Upper lobe of left lung (tissue), 6 donors: ENCODE measurements around the gene ACBD6. TPM values are rescaled to one million over a fixed set of nuclear protein-coding genes. Genes with fewer than 3 reads are reported as not detected.
"Not testable (repeated sequence)": the region's sequence is repeated elsewhere in the genome, so short reads cannot be mapped to it uniquely, and the experiment has no call there.

Experiments
- ATAC-seq, 2 donors: fragments of 200-7000 bp; cut with Tn5 transposase; one replicate each; pipeline ENCODE4 v1.9.1; 2022; ENCODE audit warnings: mild to moderate bottlenecking in 2 of 2, moderate library complexity in 2 of 2; ENCODE audit not compliant: low FRiP score in 2 of 2
- DNase-seq, 2 donors: peaks; one replicate each; pipeline ENCODE4 v3.0.0-alpha.2; 2019 to 2020
- H3K27ac ChIP-seq, 4 donors: fragments of 200-600 bp; sonication (generic); one replicate each; pipeline ENCODE4 v1.5.1; 2016 to 2019
- H3K27me3 ChIP-seq, 4 donors: fragments of 200-600 bp; sonication (generic); one replicate each; pipeline ENCODE4 v1.5.1; 2017 to 2019
- H3K36me3 ChIP-seq, 4 donors: fragments of 200-600 bp; sonication (generic); one replicate each; pipeline ENCODE4 v1.5.1; 2016 to 2019
- H3K4me1 ChIP-seq, 4 donors: fragments of 200-600 bp; sonication (generic); one replicate each; pipeline ENCODE4 v1.5.1; 2018 to 2019
- H3K4me3 ChIP-seq, 4 donors: fragments of 200-600 bp; sonication (generic); one replicate each; pipeline ENCODE4 v1.5.1; 2017 to 2019; ENCODE audit warnings: mild to moderate bottlenecking in 2 of 4, moderate library complexity in 1 of 4
- H3K9me3 ChIP-seq, 4 donors: fragments of 200-600 bp; sonication (generic); one replicate each; pipeline ENCODE4 v1.5.1; 2018 to 2019
- EP300 ChIP-seq, 4 donors: sonication (generic); formaldehyde crosslinking; IDR thresholded peaks; one replicate each; pipeline ENCODE4 v1.5.1; 2017; ENCODE audit warnings: antibody characterized with exemption in 4 of 4, control low read depth in 2 of 4
- POLR2A ChIP-seq, 4 donors: fragments of 450-650 bp; IDR thresholded peaks; one replicate each; pipeline ENCODE4 v1.5.1; 2016 to 2017; ENCODE audit warnings: antibody characterized with exemption in 4 of 4, mild to moderate bottlenecking in 2 of 4
- POLR2AphosphoS5 ChIP-seq, 2 donors: sonication (generic); formaldehyde crosslinking; IDR thresholded peaks; one replicate each; pipeline ENCODE4 v1.5.1; 2017; ENCODE audit warnings: antibody characterized with exemption in 2 of 2
- WGBS, 2 donors: methylation state at CpG; one replicate each; pipeline ENCODE4 v1.1.5; 2017 to 2018; 5-methylcytosine and 5-hydroxymethylcytosine counted together
- total RNA-seq, 6 donors: library from RNA; depleted of rRNA in 4 of 6; stranded (reverse); fragments of >200 nt in 4 of 6; gene quantifications; one replicate each; pipeline versions ENCODE4 v1.1.0 to v1.2.1, GENCODE V29; 2016 to 2021
- TF ChIP-seq, protein P1 (sequence below), 6 experiments: fragments of 450-650 bp in 4 of 6; fragments of 200-600 bp in 2 of 6; sonication (generic) in 2 of 6; IDR thresholded peaks; one replicate each; pipeline ENCODE4 v1.5.1; 2016 to 2019; ENCODE audit warnings: antibody characterized with exemption in 6 of 6
- donor health status: DM: no; HTN: no; CAD: no; lungs with moderate emphysema.
- donor health status: DM: no; HTN: yes; CAD: no; lungs with severe emphysema.

Gene ACBD6, protein sequence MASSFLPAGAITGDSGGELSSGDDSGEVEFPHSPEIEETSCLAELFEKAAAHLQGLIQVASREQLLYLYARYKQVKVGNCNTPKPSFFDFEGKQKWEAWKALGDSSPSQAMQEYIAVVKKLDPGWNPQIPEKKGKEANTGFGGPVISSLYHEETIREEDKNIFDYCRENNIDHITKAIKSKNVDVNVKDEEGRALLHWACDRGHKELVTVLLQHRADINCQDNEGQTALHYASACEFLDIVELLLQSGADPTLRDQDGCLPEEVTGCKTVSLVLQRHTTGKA
- total RNA-seq = 10 to 100 TPM; 24.9 to 72.3 (median 51.5) TPM

DNA sequence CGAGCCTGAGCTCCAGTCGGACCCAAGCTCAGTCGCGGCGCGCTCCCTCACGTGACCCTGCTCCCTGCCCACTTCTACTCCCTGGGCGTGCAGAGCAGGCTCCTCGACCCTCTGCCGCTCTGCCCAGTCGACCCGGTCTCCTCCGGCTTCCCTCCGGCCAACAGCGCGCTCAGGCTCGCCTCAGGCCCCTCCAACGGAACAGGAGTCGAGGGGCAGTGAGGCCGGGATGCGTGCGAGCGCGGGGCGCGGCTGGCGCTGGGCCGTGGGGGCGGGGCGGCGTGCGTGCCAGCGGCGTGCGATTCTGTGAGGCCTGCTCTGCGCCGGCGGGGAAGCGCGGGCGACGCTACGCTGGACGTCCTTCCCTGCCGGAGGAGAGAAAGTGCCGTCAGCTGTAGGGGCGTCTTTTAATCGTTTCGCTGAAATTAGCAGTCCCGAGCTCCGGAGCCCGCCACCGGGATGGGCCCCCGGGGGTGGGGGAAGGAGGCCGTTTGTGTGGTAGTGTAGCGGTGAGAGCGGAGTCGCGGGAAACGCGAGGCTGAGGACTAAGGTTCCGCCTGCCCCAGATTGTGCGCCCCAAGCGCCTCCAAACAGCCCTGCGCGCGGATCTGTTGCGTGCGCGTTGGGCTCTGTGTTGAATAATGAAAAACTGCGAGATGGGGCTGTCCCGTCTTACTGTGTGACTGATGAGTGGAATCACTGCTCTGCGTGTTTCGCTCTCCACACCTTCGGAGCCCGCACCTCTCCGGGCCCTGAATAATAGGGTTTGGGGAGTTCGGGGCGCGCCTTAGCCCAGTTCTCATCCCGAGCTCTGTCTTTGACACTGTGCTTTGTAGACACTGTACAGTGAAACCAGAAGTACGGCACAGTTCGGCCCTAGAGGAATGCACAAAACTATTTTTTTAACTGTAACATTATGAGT, at the start of gene ACBD6:
Gene ACBD6, minus strand, starts transcription at position 217 of the 919 bp plus-strand sequence. CDS start 311 bp downstream, outside the sequence.
- Histone ChIP-seq H3K27me3 (no peaks in the 10 kb centered on the region), H3K4me3 (peak within 1 kb of the TSS; percentile 56 to 91 (median 80)), H3K27ac (peak within 1 kb of the TSS; percentile 90 to 95 (median 92)), H3K36me3 (no peaks in the 10 kb centered on the region), H3K9me3 (no peaks in the 10 kb centered on the region), H3K4me1 (peaks cover 13 to 26% (median 17%) of the 10 kb centered on the region in 4 donors)
- peak; percentile 97 for ATAC-seq
- peak; percentile 86 to 98 for DNase-seq
- TF ChIP-seq POLR2A (IDR thresholded peaks at IDR 0.05) (peak in 3 of 4 donors; percentile 53 to 72 (median 68)), EP300 (IDR thresholded peaks at IDR 0.05) (no peak), POLR2AphosphoS5 (IDR thresholded peaks at IDR 0.05) (peak; percentile 7 to 49)
- TF ChIP-seq, protein P1, sequence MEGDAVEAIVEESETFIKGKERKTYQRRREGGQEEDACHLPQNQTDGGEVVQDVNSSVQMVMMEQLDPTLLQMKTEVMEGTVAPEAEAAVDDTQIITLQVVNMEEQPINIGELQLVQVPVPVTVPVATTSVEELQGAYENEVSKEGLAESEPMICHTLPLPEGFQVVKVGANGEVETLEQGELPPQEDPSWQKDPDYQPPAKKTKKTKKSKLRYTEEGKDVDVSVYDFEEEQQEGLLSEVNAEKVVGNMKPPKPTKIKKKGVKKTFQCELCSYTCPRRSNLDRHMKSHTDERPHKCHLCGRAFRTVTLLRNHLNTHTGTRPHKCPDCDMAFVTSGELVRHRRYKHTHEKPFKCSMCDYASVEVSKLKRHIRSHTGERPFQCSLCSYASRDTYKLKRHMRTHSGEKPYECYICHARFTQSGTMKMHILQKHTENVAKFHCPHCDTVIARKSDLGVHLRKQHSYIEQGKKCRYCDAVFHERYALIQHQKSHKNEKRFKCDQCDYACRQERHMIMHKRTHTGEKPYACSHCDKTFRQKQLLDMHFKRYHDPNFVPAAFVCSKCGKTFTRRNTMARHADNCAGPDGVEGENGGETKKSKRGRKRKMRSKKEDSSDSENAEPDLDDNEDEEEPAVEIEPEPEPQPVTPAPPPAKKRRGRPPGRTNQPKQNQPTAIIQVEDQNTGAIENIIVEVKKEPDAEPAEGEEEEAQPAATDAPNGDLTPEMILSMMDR (IDR thresholded peaks at IDR 0.05) = peak in 4 of 6 experiments; percentile 10 to 36 (median 16)
- 0 to 1% methylated on average over 9 to 75 of the region's 83 CpGs for WGBS, 2 donors

DNA sequence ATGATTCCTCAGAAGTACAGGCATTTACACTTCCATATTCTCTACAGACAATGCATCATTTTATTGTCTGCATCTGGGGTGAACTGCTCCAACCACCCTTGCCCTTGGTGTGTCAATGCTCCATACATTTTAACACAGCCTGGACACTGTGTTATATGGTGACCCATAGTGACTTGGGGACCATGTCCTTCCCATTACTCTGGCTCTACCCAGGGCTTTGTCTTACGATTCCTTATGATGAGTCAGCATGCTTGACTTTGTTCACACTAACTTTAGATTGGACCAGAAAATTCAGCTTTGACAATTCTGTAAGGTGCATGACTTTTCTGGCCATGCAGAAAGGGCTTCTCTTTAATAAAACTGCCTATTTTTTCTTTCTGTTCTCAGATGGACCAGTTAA, 49.6 kb upstream of the ACBD6 start:
- WGBS, 2 donors = 79 to 82% methylated on average over 1 of the region's 1 CpG
- no peak overlapping the region for H3K4me3 ChIP-seq
- ATAC-seq (no peak), DNase-seq (no peak)
- no peak for TF ChIP-seq POLR2A (IDR thresholded peaks at IDR 0.05)
- no peak for TF ChIP-seq EP300 (IDR thresholded peaks at IDR 0.05)
- no peaks in the 10 kb centered on the region for H3K27me3 ChIP-seq
- H3K4me1 ChIP-seq = no peaks in the 10 kb centered on the region
- no peak overlapping the region for H3K27ac ChIP-seq
- H3K9me3 ChIP-seq = no peaks in the 10 kb centered on the region
- H3K36me3 ChIP-seq = no peaks in the 10 kb centered on the region

DNA sequence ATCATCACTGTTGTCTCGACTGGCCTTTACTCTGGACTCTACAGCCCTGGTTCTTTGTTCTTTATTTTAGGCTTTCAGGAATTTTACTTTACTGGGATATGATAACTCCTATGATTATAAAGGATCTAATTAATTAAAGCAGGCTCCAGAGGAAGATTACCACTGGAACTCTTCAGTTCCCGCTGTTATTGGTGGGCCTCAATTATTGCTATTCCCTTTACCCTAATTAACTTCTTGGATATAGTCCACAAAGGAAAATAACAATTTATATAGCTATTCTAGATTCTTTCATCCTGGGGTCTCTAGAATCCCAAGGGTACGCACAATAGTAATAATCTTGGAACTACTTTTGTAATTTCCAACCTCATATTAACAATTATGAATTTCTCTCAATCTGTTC, 47.9 kb upstream of the ACBD6 start:
- WGBS, 2 donors = 86 to 93% methylated on average over 3 of the region's 3 CpGs
- Histone ChIP-seq H3K4me1 (no peaks in the 10 kb centered on the region), H3K4me3 (no peak overlapping the region), H3K36me3 (no peaks in the 10 kb centered on the region), H3K27ac (no peak overlapping the region), H3K27me3 (no peaks in the 10 kb centered on the region), H3K9me3 (no peaks in the 10 kb centered on the region)
- no peak for TF ChIP-seq POLR2A (IDR thresholded peaks at IDR 0.05)
- no peak for ATAC-seq
- DNase-seq = no peak

DNA sequence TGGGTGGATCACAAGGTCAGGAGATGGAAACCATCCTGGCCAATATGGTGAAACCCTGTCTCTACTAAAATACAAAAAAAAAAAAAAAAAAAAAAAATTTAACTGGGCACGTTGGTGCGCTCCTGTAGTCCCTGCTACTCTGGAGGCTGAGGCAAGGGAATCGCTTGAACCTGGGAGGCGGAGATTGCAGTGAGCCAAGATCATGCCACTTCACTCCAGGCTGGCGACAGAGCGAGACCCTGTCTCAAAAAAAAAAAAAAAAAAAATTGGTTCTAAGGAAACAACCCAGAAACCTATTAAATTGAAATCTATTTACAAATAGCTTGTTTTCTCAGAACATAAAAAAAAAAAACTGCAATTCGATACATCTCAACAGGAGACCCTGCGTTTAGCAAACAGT, 47.4 kb upstream of the ACBD6 start:
- not testable (repeated sequence) for H3K4me3 ChIP-seq, H3K36me3 ChIP-seq, ATAC-seq, H3K4me1 ChIP-seq, H3K9me3 ChIP-seq, DNase-seq, H3K27ac ChIP-seq, H3K27me3 ChIP-seq
- WGBS, 2 donors = 87 to 94% methylated on average over 8 of the region's 8 CpGs

DNA sequence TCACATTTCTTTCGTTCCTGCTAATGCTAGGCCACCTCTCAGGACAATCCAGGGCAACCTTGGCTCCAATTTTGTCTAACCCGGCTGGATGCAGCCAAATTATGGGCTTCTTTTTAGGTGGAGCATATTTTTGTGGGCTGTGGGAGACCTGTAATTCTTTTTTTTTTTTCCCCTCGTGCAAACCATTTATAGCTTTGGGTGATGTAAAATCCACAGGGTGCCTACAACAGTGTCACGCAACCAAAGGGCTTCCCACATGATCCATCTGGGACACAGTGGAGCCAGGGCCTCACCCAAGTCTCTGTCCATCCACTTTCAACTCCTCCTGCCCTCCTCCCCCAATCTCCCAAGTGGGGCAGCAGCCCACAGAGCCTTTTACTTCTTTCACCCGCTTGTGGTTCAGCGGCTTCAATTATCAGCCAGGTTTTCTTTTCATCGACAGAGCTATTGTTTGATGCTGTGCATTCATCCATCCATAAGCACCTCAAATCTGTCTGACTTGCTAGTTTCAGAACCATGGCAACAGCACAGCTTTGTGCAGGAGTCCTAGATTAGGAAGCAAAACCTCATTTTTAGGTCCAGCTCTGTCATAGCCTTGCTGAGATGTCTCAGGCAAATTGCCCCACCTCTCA, 46.4 kb upstream of the ACBD6 start:
- ATAC-seq (no peak), DNase-seq (no peak)
- H3K4me3 ChIP-seq = no peak overlapping the region
- H3K27me3 ChIP-seq = no peaks in the 10 kb centered on the region
- no peaks in the 10 kb centered on the region for H3K36me3 ChIP-seq
- TF ChIP-seq POLR2A (IDR thresholded peaks at IDR 0.05) (no peak), POLR2AphosphoS5 (IDR thresholded peaks at IDR 0.05) (no peak), EP300 (IDR thresholded peaks at IDR 0.05) (no peak)
- TF ChIP-seq, protein P1 (IDR thresholded peaks at IDR 0.05) = no peak
- no peak overlapping the region for H3K27ac ChIP-seq
- WGBS, 2 donors = 89 to 91% methylated on average over 7 of the region's 7 CpGs
- no peaks in the 10 kb centered on the region for H3K9me3 ChIP-seq
- H3K4me1 ChIP-seq = no peaks in the 10 kb centered on the region

DNA sequence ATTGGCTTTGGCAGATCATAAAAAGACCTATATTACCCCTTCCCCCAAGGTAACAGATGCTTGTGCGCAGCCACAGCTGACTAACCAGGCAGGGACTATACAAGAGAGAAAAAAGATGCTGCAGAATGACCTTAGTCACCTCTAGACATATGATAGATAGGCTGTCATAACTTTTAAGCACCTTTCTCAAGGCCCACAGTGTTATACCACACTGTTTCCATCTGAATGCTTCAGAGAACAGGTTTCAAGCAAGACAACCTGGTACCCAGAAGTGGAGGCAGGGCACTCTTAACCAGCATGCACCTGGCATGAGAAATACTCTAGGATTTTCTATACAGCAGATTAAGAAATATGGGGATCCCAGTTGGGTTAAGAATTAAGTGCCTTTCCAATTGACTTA, 43.6 kb upstream of the ACBD6 start:
- WGBS, 2 donors = 86 to 100% methylated on average over 1 of the region's 1 CpG
- H3K4me3 ChIP-seq = no peak overlapping the region

More for the DNA sequence above, 43.6 kb upstream of the ACBD6 start:
- TF ChIP-seq POLR2AphosphoS5 (IDR thresholded peaks at IDR 0.05) (no peak), EP300 (IDR thresholded peaks at IDR 0.05) (no peak), POLR2A (IDR thresholded peaks at IDR 0.05) (no peak)
- TF ChIP-seq, protein P1 (IDR thresholded peaks at IDR 0.05) = no peak
- peaks cover 0 to 8% (median 2%) of the 10 kb centered on the region in 4 donors for H3K4me1 ChIP-seq
- H3K36me3 ChIP-seq = no peaks in the 10 kb centered on the region
- H3K27me3 ChIP-seq = no peaks in the 10 kb centered on the region
- H3K9me3 ChIP-seq = no peaks in the 10 kb centered on the region
- H3K27ac ChIP-seq = no peak overlapping the region
- DNase-seq (no peak), ATAC-seq (no peak)
